GM18867 (cell line): ENCODE data around the gene EPHA2.

ENCODE experiments used
- ATAC-seq: cut with Tn5 transposase; IDR thresholded peaks from one replicate; pipeline ENCODE4 v1.9.1; 2021; ENCODE audit warnings: mild to moderate bottlenecking, moderate library complexity; ENCODE audit not compliant: unreplicated experiment

EPHA2 gene

GRCh38 chr1:16138772-16139221 lies 17.1 kb downstream of the EPHA2 start:
- ATAC-seq: no peak

DNA sequence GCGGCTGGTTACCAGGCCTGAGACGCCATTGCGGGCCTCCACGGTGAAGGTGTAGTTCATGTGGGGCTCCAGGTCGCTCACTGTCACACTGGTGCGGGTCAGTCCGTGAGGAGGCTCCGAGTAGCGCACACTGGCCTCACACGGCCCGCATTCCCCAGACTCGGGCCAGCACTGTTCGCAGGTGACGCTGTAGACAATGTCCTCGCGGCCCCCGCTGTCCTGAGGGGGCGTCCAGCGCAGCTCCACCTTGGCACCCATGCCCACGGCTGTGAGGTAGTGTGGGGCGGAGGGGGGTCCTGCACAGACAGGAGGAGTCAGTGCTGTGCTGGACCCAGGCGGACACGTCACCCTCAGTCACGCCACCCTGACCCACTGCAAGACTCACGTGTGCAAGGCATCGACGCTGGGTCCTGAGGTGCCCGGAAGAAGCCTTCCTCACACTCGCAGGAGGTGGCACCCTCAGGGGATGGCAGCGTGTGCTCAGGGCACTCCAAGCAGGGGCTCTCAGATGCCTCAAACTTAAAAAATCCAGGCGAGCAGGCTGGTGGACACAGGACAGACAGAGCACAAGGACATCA lies 17.9 kb downstream of the EPHA2 start:
- ATAC-seq: no peak

DNA sequence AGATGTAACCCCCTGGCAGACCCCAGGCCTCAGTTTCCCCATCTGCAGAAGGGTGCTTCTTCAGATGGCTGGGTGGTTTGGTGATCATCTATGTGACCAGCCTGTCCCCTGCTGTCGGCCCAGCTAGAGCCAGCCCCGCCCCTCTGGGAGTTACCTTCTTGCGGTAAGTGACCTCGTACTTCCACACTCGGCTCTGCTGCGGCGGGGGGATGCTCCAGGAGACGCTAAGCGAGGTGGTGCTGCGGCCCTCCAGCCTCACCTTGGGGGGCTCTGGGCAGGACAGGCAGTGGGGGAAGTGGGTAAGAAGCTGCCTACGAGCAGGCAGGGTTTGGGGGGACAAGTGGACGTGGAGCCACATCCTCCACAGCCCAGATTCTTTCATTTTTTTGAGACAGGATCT lies 20.4 kb downstream of the EPHA2 start:
- no peak for ATAC-seq

- no peak for ATAC-seq
These were observed 21.0 kb downstream of the EPHA2 start for GRCh38 chr1:16134906-16135305.

DNA sequence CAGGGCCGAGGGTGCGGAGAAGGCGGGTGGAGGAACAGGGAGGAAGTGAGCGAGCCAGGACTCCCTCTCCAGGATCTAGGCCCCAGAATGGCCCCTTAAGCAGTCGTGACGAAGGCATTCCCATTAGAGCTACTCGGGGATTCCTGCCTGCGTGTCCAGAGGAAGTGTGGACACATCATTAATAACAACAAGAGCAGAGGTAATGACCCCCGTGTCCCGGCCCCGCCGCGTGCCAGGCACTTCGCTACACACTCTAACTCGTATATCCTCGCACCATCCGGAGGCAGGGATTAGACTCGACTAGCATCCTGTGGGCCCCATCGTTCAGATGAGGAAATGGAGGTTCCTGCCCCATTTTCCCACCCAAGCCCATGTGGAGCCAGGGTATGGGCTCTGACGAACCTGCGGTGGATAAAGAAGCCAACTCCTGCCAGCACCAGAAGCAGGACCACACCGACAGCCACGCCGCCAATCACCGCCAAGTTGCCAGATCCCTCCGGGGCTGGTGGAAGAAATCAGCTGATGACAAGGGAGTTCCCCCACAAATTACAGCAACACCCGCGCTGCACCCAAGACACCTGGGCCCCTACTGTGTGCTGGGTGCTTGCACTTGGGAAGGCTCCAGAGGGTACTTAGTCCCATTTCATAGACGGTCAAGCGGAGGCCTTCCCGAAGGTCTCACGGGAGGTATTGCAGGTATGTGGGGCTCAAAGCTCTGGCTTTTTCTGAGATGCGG lies 21.6 kb downstream of the EPHA2 start:
- ATAC-seq: no peak

GRCh38 chr1:16133007-16133961 lies 22.6 kb downstream of the EPHA2 start:
- ATAC-seq: no peak

GRCh38 chr1:16132325-16132785 lies 23.5 kb downstream of the EPHA2 start:
- no peak for ATAC-seq

GRCh38 chr1:16131636-16132324 lies 24.1 kb downstream of the EPHA2 start:
- ATAC-seq: no peak

- ATAC-seq: no peak
These were observed 25.0 kb downstream of the EPHA2 start for GRCh38 chr1:16130827-16131226.

DNA sequence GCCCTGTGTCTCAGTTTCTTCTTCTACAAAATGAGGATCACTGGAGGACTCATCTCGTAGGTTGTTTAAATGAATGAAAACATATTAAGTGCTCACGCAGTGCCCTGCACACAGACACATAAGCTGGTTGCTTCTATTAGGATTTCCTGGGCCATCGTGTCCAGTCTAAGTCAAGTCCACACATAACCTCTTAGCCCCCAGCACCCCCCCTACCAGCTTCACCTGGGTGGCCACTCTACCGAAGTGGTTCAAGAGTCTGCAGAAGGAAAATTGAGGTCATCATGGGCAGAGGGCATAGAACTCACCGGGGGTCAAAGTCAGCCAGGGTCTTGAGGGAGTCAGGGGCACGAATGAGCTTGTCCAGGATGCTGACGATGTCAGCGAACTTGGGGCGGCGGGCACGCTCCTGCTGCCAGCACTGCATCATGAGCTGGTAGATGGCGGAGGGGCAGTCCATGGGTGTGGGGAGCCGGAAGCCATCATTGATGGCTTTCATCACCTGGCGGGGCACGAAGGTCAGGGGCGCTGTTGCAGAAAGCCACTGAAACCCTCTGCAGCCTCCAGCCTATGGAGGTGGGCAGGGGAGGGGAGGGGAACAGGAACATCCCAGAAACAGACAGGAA lies 25.8 kb downstream of the EPHA2 start:
- no peak for ATAC-seq

GRCh38 chr1:16129316-16129715 lies 26.6 kb downstream of the EPHA2 start:
- no peak for ATAC-seq

DNA sequence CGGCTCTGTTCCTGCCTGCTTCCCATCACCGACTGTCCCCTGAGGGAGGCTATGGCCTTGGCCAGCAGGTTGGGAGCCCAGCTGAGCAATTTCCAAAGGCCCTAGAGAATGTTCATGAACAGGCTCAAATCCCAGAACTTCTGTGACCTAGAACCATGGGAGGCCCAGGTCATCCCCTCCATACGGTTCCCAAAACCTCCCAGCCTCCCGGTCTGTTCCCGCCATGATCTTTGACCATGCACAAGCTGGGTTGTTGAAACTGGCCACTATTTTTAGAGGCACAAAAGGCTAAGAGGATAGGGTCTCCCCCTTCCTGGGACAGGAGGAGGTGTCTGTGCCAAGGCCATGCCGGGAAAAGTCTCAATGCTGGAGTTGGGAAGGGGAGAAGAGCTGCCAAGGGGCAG lies 27.5 kb downstream of the EPHA2 start:
- ATAC-seq: no peak

- ATAC-seq: no peak
These were observed 28.1 kb downstream of the EPHA2 start for GRCh38 chr1:16127676-16128337.

- no peak for ATAC-seq
These were observed 28.9 kb downstream of the EPHA2 start for GRCh38 chr1:16126743-16127515.

DNA sequence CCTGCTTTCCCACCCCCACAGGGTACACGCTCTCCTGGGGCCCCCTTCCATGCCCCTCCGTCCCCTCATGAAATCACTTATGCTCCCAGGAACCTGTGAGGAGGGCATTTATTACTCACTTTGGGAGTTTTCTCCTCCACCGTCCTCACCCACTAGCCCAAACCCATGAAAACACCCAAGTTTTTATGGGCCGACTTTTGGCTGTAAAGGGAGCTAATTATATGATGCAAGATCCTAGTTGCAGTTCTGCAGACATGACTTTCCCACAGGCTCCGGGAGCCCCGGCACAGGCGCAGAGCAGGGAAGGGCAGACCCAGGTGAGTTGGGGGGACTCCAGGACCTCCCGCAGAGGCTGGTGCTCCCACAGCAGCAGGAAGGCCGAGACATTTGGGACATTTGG lies 29.7 kb downstream of the EPHA2 start:
- ATAC-seq: no peak

DNA sequence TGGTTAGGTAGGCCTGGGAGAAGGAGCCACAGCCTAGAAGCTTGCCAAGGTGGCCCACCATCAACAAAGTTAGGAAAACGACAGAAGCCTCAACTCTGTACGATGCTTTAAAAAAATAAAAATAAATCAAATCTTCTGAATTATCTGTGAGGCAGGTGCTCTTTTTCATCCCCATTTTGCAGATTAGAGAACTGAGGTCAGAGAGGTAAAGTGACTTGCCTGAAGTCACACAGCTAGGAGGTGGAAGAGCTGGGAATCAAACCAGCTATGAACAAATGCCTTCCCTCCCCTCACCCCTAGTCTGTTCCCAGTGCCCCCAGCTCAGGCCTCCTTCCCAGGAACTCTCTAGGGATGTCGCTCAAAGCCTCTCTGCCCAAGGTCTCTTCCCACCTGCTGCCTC lies 30.4 kb downstream of the EPHA2 start:
- ATAC-seq: no peak

GRCh38 chr1:16125088-16125470 lies 30.8 kb downstream of the EPHA2 start:
- no peak for ATAC-seq

DNA sequence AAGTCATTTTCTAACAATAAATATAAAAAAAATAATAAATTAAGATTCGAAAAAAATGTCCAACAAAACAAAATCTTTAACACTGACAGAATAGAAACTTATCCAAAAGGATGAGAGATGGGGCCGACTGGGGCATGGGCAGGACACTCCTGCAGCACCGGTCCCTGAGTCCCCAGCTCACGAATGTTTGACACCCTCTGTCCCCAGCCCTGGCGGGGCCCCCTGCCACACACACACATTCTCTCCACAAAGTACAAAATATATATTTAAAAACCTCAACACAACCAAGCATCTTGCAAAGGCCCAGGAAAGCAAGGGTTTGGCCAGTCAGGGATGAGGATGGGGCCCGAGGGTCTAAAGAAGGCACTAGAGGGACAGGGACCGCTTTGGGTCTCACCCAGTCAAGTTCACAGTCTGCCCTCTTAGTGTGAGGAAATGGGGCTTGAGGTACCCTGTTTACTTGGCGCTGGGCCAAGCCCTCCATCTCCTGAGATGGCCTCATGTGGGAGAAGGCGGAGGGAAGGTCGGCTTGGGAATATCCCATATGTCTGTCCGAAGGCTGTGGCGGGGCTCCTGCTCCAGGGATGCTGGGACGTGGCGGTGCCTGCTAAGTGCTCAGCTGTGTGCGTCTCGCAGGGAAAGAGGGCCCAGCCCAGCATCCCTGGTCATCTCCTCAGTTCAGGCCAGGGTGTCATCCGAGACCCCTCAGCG lies 31.3 kb downstream of the EPHA2 start:
- no peak for ATAC-seq

DNA sequence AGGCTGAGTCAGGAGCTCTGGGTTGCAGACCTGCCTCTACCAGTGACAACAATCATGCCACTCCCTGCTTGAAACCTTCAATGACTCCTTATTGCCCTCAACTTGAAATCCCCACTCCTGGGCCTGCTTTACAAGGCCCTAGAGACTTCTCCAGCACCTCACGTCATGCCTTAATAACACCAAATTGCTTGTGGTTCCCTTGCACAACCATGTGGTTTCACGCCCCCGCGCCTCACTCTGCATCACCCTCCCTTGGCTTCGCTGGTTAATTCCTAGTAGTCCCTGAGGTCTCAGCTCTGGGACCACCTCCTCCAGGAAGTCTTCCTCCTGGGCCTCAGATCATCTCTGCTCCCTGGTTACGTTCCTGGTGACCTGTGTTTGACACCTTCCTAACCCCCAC lies 33.0 kb downstream of the EPHA2 start:
- no peak for ATAC-seq
